OCI-LY3 (cell line): Measurements from ENCODE around the gene ZBTB18.

Experiments
- H2AFZ ChIP-seq: fragments of 200-600, 300-600 bp; shearing (Covaris generic); 2 replicates; pipeline ENCODE4 v1.6.0; 2014; ENCODE audit warnings: antibody characterized with exemption, low read depth, low read length
- H3K27ac ChIP-seq: fragments of 200-600, 300-600 bp; sonication (generic); 2 replicates; pipeline ENCODE4 v1.5.1; 2014; ENCODE audit warnings: mild to moderate bottlenecking, low read length, moderate library complexity, mixed read lengths
- H3K27me3 ChIP-seq: fragments of 200-600, 300-600 bp; sonication (generic); 2 replicates; pipeline ENCODE4 v1.6.1; 2014; ENCODE audit warnings: low read depth, low read length, mixed read lengths
- H3K36me3 ChIP-seq: fragments of 200-600, 300-600 bp; sonication (generic); replicated peaks from 2 replicates; pipeline ENCODE3; 2014; ENCODE audit warnings: low read depth, low read length, mixed read lengths
- H3K4me1 ChIP-seq: fragments of 300-600, 200-600 bp; sonication (generic); 2 replicates; pipeline ENCODE4 v1.6.1; 2014; ENCODE audit warnings: low read length, mixed read lengths
- H3K4me2 ChIP-seq: fragments of 200-600, 300-600 bp; sonication (generic); 2 replicates; pipeline ENCODE4 v1.6.1; 2014; ENCODE audit warnings: low read length, mixed read lengths
- H3K4me3 ChIP-seq: fragments of 300-600, 200-600 bp; sonication (generic); 2 replicates; pipeline ENCODE4 v1.5.1; 2014; ENCODE audit warnings: antibody characterized with exemption, mild to moderate bottlenecking, low read length, moderate library complexity
- H3K79me2 ChIP-seq: fragments of 300-600, 200-600 bp; shearing (Covaris generic); 2 replicates; pipeline ENCODE4 v1.6.1; 2014; ENCODE audit warnings: mild to moderate bottlenecking, low read length, mixed read lengths
- H3K9ac ChIP-seq: fragments of 300-600, 200-600 bp; shearing (Covaris generic); 2 replicates; pipeline ENCODE4 v1.6.0; 2014; ENCODE audit warnings: mild to moderate bottlenecking, low read length, moderate library complexity
- H3K9me3 ChIP-seq: fragments of 200-600, 300-600 bp; shearing (Covaris generic); 2 replicates; pipeline ENCODE4 v1.6.1; 2014; ENCODE audit warnings: low read length, mixed read lengths; ENCODE audit not compliant: insufficient read depth
- H4K20me1 ChIP-seq: fragments of 200-600, 300-600 bp; sonication (generic); 2 replicates; pipeline ENCODE4 v1.6.1; 2016; ENCODE audit warnings: low read length, mixed read lengths; ENCODE audit not compliant: insufficient read depth
- CTCF ChIP-seq: fragments of 200-600, 300-600 bp; sonication (generic); IDR thresholded peaks from 2 replicates; pipeline ENCODE4 v1.5.1; 2014; ENCODE audit warnings: antibody characterized with exemption, low read length, low read depth
- EZH2phosphoT487 ChIP-seq: fragments of 200-600 bp; shearing (Covaris generic); IDR thresholded peaks from 2 replicates; pipeline ENCODE4 v1.6.1; 2018; ENCODE audit warnings: antibody characterized with exemption, mixed run types, low read depth

Gene ZBTB18

GRCh38 chr1:244092293-244092963 lies 41.3 kb downstream of the ZBTB18 start:
- H3K4me1 ChIP-seq = no peaks in the 10 kb centered on the region
- no peaks in the 10 kb centered on the region for H3K79me2 ChIP-seq
- no peaks in the 10 kb centered on the region for H4K20me1 ChIP-seq
- no peak for TF ChIP-seq CTCF
- no peaks in the 10 kb centered on the region for H3K9me3 ChIP-seq
- no peak overlapping the region for H2AFZ ChIP-seq
- no peak overlapping the region for H3K4me3 ChIP-seq
- no peak overlapping the region for H3K4me2 ChIP-seq
- no peak overlapping the region for H3K9ac ChIP-seq
- no peak overlapping the region for H3K27ac ChIP-seq
- H3K36me3 ChIP-seq = no peaks in the 10 kb centered on the region
- peaks cover 60% of the 10 kb centered on the region for H3K27me3 ChIP-seq

DNA sequence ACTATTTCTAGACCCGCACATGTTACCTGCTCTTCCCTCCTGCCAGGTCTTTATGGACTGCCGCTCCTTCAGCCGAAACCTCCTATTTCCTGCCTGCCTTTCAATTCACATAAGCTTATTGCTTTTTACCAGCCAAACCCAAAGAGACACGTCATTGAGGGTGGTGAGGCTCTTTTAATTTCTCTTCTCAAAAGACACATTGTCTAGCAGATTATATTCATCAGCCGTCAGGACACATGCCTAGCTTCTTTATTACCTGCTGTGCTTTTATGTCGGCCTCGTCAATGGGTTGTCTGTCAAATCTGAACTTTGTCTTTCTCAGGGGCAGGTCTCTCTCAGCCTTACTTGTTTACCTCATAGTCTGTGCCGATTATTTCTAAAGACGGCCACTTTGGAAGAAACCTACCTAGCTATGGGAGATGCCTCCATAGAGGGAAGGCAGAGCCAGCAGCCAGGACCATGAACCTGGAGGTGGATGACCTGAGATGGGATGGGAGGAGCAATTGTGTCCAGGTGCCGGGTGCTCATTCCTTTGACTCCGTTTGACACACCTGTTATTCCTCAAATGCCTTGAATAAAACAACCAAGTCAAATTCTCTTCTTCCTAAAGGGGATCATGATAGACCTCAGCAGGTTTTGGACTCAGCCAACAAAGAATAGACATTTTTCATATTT lies 42.0 kb downstream of the ZBTB18 start:
- no peak overlapping the region for H3K9ac ChIP-seq
- no peaks in the 10 kb centered on the region for H3K79me2 ChIP-seq
- H4K20me1 ChIP-seq = no peaks in the 10 kb centered on the region
- H3K9me3 ChIP-seq = no peaks in the 10 kb centered on the region
- H3K4me3 ChIP-seq = no peak overlapping the region
- no peak overlapping the region for H3K27ac ChIP-seq
- H3K27me3 ChIP-seq = peaks cover 66% of the 10 kb centered on the region
- no peak overlapping the region for H2AFZ ChIP-seq
- H3K4me2 ChIP-seq = no peak overlapping the region
- TF ChIP-seq EZH2phosphoT487 = no peak
- TF ChIP-seq CTCF = no peak
- H3K36me3 ChIP-seq = no peaks in the 10 kb centered on the region
- H3K4me1 ChIP-seq = no peaks in the 10 kb centered on the region

- TF ChIP-seq CTCF (no peak), EZH2phosphoT487 (no peak)
- H3K4me1 ChIP-seq = no peaks in the 10 kb centered on the region
- H3K27me3 ChIP-seq = peaks cover 73% of the 10 kb centered on the region
- H3K4me3 ChIP-seq = no peak overlapping the region
- H3K27ac ChIP-seq = no peak overlapping the region
- no peak overlapping the region for H2AFZ ChIP-seq
- H4K20me1 ChIP-seq = no peaks in the 10 kb centered on the region
- no peak overlapping the region for H3K4me2 ChIP-seq
- H3K9me3 ChIP-seq = no peaks in the 10 kb centered on the region
- no peak overlapping the region for H3K9ac ChIP-seq
- H3K79me2 ChIP-seq = no peaks in the 10 kb centered on the region
- H3K36me3 ChIP-seq = no peaks in the 10 kb centered on the region
These were observed 43.9 kb downstream of the ZBTB18 start for GRCh38 chr1:244094880-244095528.

DNA sequence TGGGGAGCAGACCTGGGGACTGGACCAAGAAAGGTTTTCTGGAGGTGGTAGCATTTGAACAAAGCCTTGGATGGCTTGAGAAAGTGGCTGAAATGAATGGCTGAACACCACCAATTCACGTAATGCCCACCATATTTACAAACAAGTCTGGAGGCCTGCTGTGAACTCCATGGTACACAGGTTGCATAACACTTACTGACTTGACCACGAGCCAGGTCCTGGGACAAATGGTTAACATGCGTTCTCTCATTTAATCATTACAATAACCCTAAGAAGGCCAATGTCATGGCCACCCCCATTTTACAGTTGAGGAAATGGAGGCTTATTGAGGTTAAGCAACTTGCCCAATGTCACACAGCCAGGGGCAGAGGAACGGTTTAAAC lies 44.4 kb downstream of the ZBTB18 start:
- no peaks in the 10 kb centered on the region for H3K4me1 ChIP-seq
- peaks cover 76% of the 10 kb centered on the region for H3K27me3 ChIP-seq
- no peaks in the 10 kb centered on the region for H3K9me3 ChIP-seq
- no peaks in the 10 kb centered on the region for H4K20me1 ChIP-seq
- no peaks in the 10 kb centered on the region for H3K79me2 ChIP-seq
- H3K9ac ChIP-seq = no peak overlapping the region
- TF ChIP-seq CTCF (no peak), EZH2phosphoT487 (no peak)
- H3K4me2 ChIP-seq = no peak overlapping the region
- H3K27ac ChIP-seq = no peak overlapping the region
- no peak overlapping the region for H3K4me3 ChIP-seq
- H2AFZ ChIP-seq = no peak overlapping the region
- H3K36me3 ChIP-seq = no peaks in the 10 kb centered on the region
